IMR-90 (cell line): ENCODE data around the gene SUGCT. TPM values are rescaled to one million over a fixed set of nuclear protein-coding genes. Genes with fewer than 3 reads are reported as not detected.
"Not testable (repeated sequence)": the region's sequence is repeated elsewhere in the genome, so short reads cannot be mapped to it uniquely, and the experiment has no call there.

Experiments used
- ATAC-seq: fragments of 200-7000 bp; cut with Tn5 transposase; 2 replicates; pipeline ENCODE4 v1.9.1; 2020; ENCODE audit warnings: low read depth, mild to moderate bottlenecking, moderate library complexity
- BruUV-seq: library from RNA; stranded (reverse); fragments of 400-500 nt; replicated peaks from 2 replicates; lab custom pipeline; 2021; lab: Mats Ljungman, UMichigan
- CTCF ChIA-PET: fragments of 300-600 bp; formaldehyde crosslinking; extraction: SDS; loops from one replicate; lab custom pipeline; 2021; ENCODE audit warnings: antibody characterized with exemption; lab: Yijun Ruan, JAX
- POLR2A ChIA-PET: fragments of 300-600 bp; sonication (Branson Sonifier 250); formaldehyde crosslinking; loops from one replicate; lab custom pipeline; 2022; ENCODE audit warnings: antibody characterized with exemption; ENCODE audit not compliant: unreplicated experiment; lab: Charles Lee
- DNase-seq: peaks from one replicate; pipeline ENCODE4 v3.0.0; 2013
- H2AFZ ChIP-seq: replicated peaks from 2 replicates; pipeline ENCODE3; 2013; ENCODE audit warnings: low read length, mild to moderate bottlenecking; ENCODE audit not compliant: poor library complexity
- H2AK5ac ChIP-seq: 2 replicates; pipeline ENCODE4 v1.6.1; 2013; ENCODE audit warnings: low read depth, low read length, inconsistent platforms
- H2AK9ac ChIP-seq: replicated peaks from 2 replicates; pipeline ENCODE3; 2013; ENCODE audit warnings: mild to moderate bottlenecking, low read depth, low read length, moderate library complexity; ENCODE audit not compliant: poor library complexity
- H2BK120ac ChIP-seq: 2 replicates; pipeline ENCODE4 v1.6.1; 2013; ENCODE audit warnings: low read depth, low read length, inconsistent platforms
- H2BK15ac ChIP-seq: 3 replicates; pipeline ENCODE4 v1.6.1; 2013; ENCODE audit warnings: low read depth, low read length, inconsistent platforms
- H2BK20ac ChIP-seq: 2 replicates; pipeline ENCODE4 v1.6.1; 2013; ENCODE audit warnings: low read depth, mild to moderate bottlenecking, inconsistent platforms, low read length, moderate library complexity
- H2BK5ac ChIP-seq: 2 replicates; pipeline ENCODE4 v1.6.1; 2013; ENCODE audit warnings: mild to moderate bottlenecking, low read depth, low read length, inconsistent platforms; ENCODE audit not compliant: poor library complexity, severe bottlenecking
- H3K14ac ChIP-seq: replicated peaks from 2 replicates; pipeline ENCODE4 v1.6.1; 2013; ENCODE audit warnings: low read depth, low read length, inconsistent platforms
- H3K18ac ChIP-seq: 2 replicates; pipeline ENCODE4 v1.6.1; 2013; ENCODE audit warnings: low read depth, low read length, control low read depth
- H3K23ac ChIP-seq: 2 replicates; pipeline ENCODE4 v1.6.1; 2013; ENCODE audit warnings: low read depth, low read length, inconsistent platforms
- H3K27ac ChIP-seq: 2 replicates; pipeline ENCODE4 v1.5.1; 2013; ENCODE audit warnings: mild to moderate bottlenecking, control low read depth, low read length; ENCODE audit not compliant: insufficient read depth
- H3K27me3 ChIP-seq: 2 replicates; pipeline ENCODE4 v1.6.1; 2013; ENCODE audit warnings: low read length; ENCODE audit not compliant: control insufficient read depth, insufficient read depth
- H3K36me3 ChIP-seq: 2 replicates; pipeline ENCODE4 v1.6.1; 2013; ENCODE audit warnings: low read length, mixed read lengths; ENCODE audit not compliant: control insufficient read depth, insufficient read depth
- H3K4ac ChIP-seq: 2 replicates; pipeline ENCODE4 v1.6.1; 2013; ENCODE audit warnings: low read depth, low read length, inconsistent platforms
- H3K4me1 ChIP-seq: 2 replicates; pipeline ENCODE4 v1.6.1; 2013; ENCODE audit warnings: low read length, mixed read lengths; ENCODE audit not compliant: control insufficient read depth, insufficient read depth
- H3K4me2 ChIP-seq: 2 replicates; pipeline ENCODE4 v1.6.1; 2013; ENCODE audit warnings: low read depth, mild to moderate bottlenecking, control low read depth, low read length, moderate library complexity
- H3K4me3 ChIP-seq: 2 replicates; pipeline ENCODE4 v1.5.1; 2013; ENCODE audit warnings: low read depth, mild to moderate bottlenecking, control low read depth, low read length, moderate library complexity; ENCODE audit not compliant: insufficient read depth
- H3K56ac ChIP-seq: 2 replicates; pipeline ENCODE4 v1.6.1; 2013; ENCODE audit warnings: low read length, inconsistent platforms; ENCODE audit not compliant: insufficient read depth; ENCODE audit errors: extremely low read depth
- H3K79me1 ChIP-seq, 2 experiments: 2 replicates each; pipeline ENCODE4 v1.6.1; 2013; ENCODE audit warnings: low read length in 2 of 2, inconsistent platforms in 1 of 2, low read depth in 1 of 2
- H3K9ac ChIP-seq: 2 replicates; pipeline ENCODE4 v1.6.1; 2013; ENCODE audit warnings: low read depth, low read length, control low read depth
- H3K9me1 ChIP-seq: 2 replicates; pipeline ENCODE4 v1.6.1; 2013; ENCODE audit warnings: low read length, inconsistent platforms; ENCODE audit not compliant: insufficient read depth
- H3K9me3 ChIP-seq: 2 replicates; pipeline ENCODE4 v1.6.1; 2013; ENCODE audit warnings: low read length; ENCODE audit not compliant: control insufficient read depth, insufficient read depth
- H4K20me1 ChIP-seq: 2 replicates; pipeline ENCODE4 v1.6.1; 2013; ENCODE audit warnings: low read length, inconsistent platforms; ENCODE audit not compliant: insufficient read depth
- H4K5ac ChIP-seq: 2 replicates; pipeline ENCODE4 v1.6.1; 2013; ENCODE audit warnings: mild to moderate bottlenecking, low read depth, low read length, control low read depth
- H4K8ac ChIP-seq, 2 experiments: 2 replicates each; pipeline ENCODE4 v1.6.1; 2013; ENCODE audit warnings: low read depth in 2 of 2, low read length in 2 of 2, control low read depth in 1 of 2, inconsistent platforms in 1 of 2
- H4K91ac ChIP-seq: 2 replicates; pipeline ENCODE4 v1.6.1; 2013; ENCODE audit warnings: low read depth, low read length, inconsistent platforms; ENCODE audit not compliant: insufficient read depth
- WGBS, 2 experiments: methylation state at CpG; one replicate each; pipeline versions ENCODE4 v1.1.5 to v1.1.7; 2013; ENCODE audit warnings: missing lambda C conversion rate in 2 of 2; ENCODE audit not compliant: insufficient read length in 1 of 2; ENCODE audit errors: extremely low coverage in 2 of 2; 5-methylcytosine and 5-hydroxymethylcytosine counted together
- dilution Hi-C: fragments of 300-500 bp; cut with HindIII; formaldehyde crosslinking; loops from one replicate; pipeline ENCODE4 v1.14.3; 2018; ENCODE audit warnings: low sequenced_read_pairs; ENCODE audit not compliant: unreplicated experiment
- in situ Hi-C: fragments of 300-500 bp; cut with MboI; formaldehyde crosslinking; loops from 3 replicates; pipeline ENCODE4 v1.14.3; 2019; ENCODE audit warnings: low sequenced_read_pairs, inconsistent platforms, mixed read lengths
- intact Hi-C: fragments of 100-400 bp; cut with micrococcal nuclease; formaldehyde crosslinking; loops from 2 replicates; pipeline ENCODE4 v1.10.0; 2022
- polyA plus RNA-seq, 3 experiments: library from polyadenylated mRNA; depleted of rRNA; stranded (reverse); fragments of >200 nt; gene quantifications; 2 replicates each; pipeline ENCODE4 v1.2.3, GENCODE V29; 2012; ENCODE audit warnings: low replicate concordance in 1 of 3
- total RNA-seq: library from RNA; depleted of rRNA; stranded (reverse); fragments of >200 nt; gene quantifications from 2 replicates; pipeline ENCODE4 v1.2.3, GENCODE V29; 2012

SUGCT gene
- total and polyA plus RNA-seq, 2 of the 4 experiments (the other 2 are of a cell fraction), result 5.9 to 8.3 TPM

- H3K4me3 ChIP-seq, H3K27ac ChIP-seq, H4K91ac ChIP-seq, H3K14ac ChIP-seq, CTCF ChIA-PET, in situ Hi-C loops, H3K4me1 ChIP-seq, H2BK20ac ChIP-seq, H3K9me1 ChIP-seq, DNase-seq, H2AFZ ChIP-seq, intact Hi-C loops, H3K79me1 ChIP-seq, dilution Hi-C loops, H3K27me3 ChIP-seq, H2AK9ac ChIP-seq, H3K36me3 ChIP-seq, H3K4ac ChIP-seq, H4K5ac ChIP-seq, H2BK15ac ChIP-seq, H3K23ac ChIP-seq, H2BK120ac ChIP-seq, POLR2A ChIA-PET, ATAC-seq, H3K9ac ChIP-seq, H3K56ac ChIP-seq, H3K18ac ChIP-seq, H2AK5ac ChIP-seq, H4K8ac ChIP-seq, BruUV-seq, H3K4me2 ChIP-seq, H3K9me3 ChIP-seq, H4K20me1 ChIP-seq, H2BK5ac ChIP-seq: not testable (repeated sequence)
- WGBS, 2 experiments, result no CpG with 5 or more reads among the region's 11 CpGs
Observed at GRCh38 chr7:40253444-40253843, 118.6 kb downstream of the SUGCT start.
